GM13977 (cell line): ENCODE measurements around the gene ORC4.

Source experiments
- DNase-seq: peaks from one replicate; pipeline ENCODE4 v3.0.0; 2012; ENCODE audit warnings: low spot score
- CTCF ChIP-seq: IDR thresholded peaks from 2 replicates; pipeline ENCODE4 v1.5.1; 2012; ENCODE audit warnings: mild to moderate bottlenecking, control low read depth; ENCODE audit not compliant: insufficient read depth; ENCODE audit errors: extremely low read depth, missing control alignments
- in situ Hi-C: fragments of 300-500 bp; cut with MboI; formaldehyde crosslinking; loops from one replicate; pipeline ENCODE4 v1.12.0; 2022; ENCODE audit warnings: low sequenced_read_pairs, low pct_unique_long_range_greater_than_20kb, mixed read lengths, inconsistent platforms; ENCODE audit not compliant: unreplicated experiment

ORC4 gene

GRCh38 chr2:147989809-147990403 is 30.6 kb downstream of the ORC4 start:
- in situ Hi-C loops: loop anchor here (5.0 to 25.0 kb wide), 2 partner anchors 517 to 997 kb away; no protein-coding TSS in a partner anchor
- peak; percentile 73 for TF ChIP-seq CTCF
- DNase-seq: peak; percentile 55

DNA sequence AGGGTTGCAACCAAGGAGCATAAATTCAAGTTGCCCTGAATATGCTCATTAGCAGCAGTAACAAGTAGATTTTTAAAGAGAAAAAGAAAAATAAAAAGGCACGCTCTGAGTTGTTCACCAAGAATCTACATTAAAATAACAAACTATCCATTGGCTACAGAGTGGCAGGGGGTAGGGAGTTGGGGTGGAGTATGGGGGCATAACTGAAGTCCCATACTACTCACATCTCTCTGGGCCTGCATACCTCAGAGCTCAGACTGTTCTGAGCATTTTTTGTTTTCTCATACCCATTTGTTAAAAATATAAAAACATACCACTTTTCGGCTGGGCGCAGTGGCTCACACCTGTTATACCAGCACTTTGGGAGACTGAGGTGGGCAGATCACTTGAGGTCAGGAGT is 31.4 kb downstream of the ORC4 start:
- TF ChIP-seq CTCF: no peak
- DNase-seq: no peak
- in situ Hi-C loops: loop anchor here (25.0 kb wide), 1 partner anchor 998 kb away; no protein-coding TSS in a partner anchor

DNA sequence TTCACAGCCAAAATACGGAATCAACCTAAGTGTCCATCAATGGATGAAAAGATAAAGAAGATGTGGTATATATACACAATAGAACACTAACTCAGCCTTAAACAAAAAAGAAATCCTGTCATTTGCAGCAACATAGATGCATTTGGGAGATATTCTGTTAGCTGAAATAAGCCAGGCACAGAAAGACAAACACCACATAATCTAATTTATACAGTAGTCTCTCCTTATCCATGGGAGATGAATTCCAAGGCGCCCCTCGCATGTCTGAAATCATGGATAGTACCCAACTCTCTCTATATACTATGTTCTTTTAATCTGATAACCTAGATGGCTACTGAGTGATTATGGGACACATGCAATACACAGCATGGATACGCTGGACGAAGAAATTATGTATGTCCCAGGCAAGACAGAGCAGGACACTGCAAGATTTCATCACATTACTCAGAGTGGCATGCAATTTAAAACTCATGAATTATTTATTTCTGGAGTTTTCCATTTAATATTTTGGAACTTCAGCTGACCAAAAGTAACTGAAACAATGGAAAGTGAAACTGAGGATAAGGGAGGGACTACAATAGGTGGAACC is 39.5 kb downstream of the ORC4 start:
- TF ChIP-seq CTCF: no peak
- in situ Hi-C loops: loop anchor here (25.0 kb wide), 1 partner anchor 1006 kb away; no protein-coding TSS in a partner anchor
- DNase-seq: no peak

- TF ChIP-seq CTCF: no peak
- no peak for DNase-seq
- in situ Hi-C loops: loop anchor here (25.0 kb wide), 1 partner anchor 1010 kb away; no protein-coding TSS in a partner anchor
Measured at GRCh38 chr2:147977679-147978078, 42.9 kb downstream of the ORC4 start.

DNA sequence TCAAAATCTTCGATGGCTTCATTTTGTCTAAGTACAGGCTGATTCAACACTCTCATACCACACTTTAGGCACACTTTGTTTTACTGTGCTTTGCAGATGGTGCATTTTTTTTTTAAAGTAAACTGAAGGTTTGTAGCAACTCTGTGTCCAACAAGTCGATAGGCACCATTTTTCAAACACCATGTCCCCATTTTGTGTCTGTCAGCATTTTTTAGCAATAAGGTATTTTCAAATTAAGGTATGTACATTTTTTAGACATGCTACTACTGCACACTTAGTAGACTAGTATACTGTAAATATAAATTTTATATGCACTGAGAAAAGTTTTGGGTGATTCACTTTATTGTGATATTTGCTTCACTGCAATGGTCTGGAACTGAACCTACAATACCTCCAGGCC is 44.4 kb downstream of the ORC4 start:
- DNase-seq: no peak
- in situ Hi-C loops: loop anchor here (25.0 kb wide), 1 partner anchor 1011 kb away; no protein-coding TSS in a partner anchor
- no peak for TF ChIP-seq CTCF

DNA sequence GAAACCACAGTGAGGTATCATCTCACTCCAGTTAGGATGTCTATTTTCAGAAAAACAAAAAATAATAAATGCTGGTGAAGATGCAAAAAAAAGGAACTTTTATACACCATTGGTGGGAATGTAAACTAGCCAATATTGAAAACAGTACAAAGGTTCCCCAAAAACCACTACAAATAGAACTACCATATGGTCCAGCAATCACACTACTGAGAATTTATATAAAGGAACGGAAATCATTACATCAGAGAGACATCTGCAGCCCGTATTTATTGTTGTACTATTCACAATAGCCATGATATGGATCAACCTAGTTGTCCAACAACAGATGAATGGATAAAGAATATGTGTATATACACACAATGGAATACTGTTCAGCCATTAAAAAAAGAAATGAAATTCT is 52.0 kb downstream of the ORC4 start:
- no peak for TF ChIP-seq CTCF
- DNase-seq: no peak
- in situ Hi-C loops: no loop called here
